HUDEP-2 (cell line): ENCODE data around the gene ZSWIM8.
A peak's percentile ranks its signal among the peaks of the same experiment; 100 is the strongest.

ENCODE experiments used
- DNase-seq, 76 experiments: peaks; one replicate each; lab custom pipeline; 2025; ENCODE audit not compliant: unreplicated experiment in 76 of 76; lab: John Stamatoyannopoulos, UW

ZSWIM8 gene

GRCh38 chr10:73840056-73840402 lies 54.6 kb downstream of the ZSWIM8 start:
- no peak for DNase-seq

- no peak for DNase-seq
Measured at GRCh38 chr10:73840403-73841060, 55.1 kb downstream of the ZSWIM8 start.

GRCh38 chr10:73841061-73841421 lies 55.6 kb downstream of the ZSWIM8 start:
- no peak for DNase-seq

GRCh38 chr10:73841526-73842285 lies 56.3 kb downstream of the ZSWIM8 start:
- no peak for DNase-seq

- DNase-seq = no peak
Measured at GRCh38 chr10:73842349-73842748, 56.9 kb downstream of the ZSWIM8 start.

- no peak for DNase-seq
Measured at GRCh38 chr10:73843261-73843660, 57.9 kb downstream of the ZSWIM8 start.

GRCh38 chr10:73847031-73847430 lies 61.6 kb downstream of the ZSWIM8 start:
- DNase-seq = no peak

- peak in 69 of 76 experiments; percentile 4 to 87 (median 65) for DNase-seq
Measured at GRCh38 chr10:73848821-73849489, 63.5 kb downstream of the ZSWIM8 start.

GRCh38 chr10:73850211-73850610 lies 64.8 kb downstream of the ZSWIM8 start:
- no peak for DNase-seq

- no peak for DNase-seq
Measured at GRCh38 chr10:73850863-73851461, 65.6 kb downstream of the ZSWIM8 start.
